NB4 (cell line): Measurements from ENCODE around the gene MYCBPAP.

Experiments used
- DNase-seq: peaks from one replicate; pipeline ENCODE4 v3.0.0; 2010; ENCODE audit warnings: low read depth
- H3K4me3 ChIP-seq: one replicate; pipeline ENCODE4 v1.5.1; 2011; ENCODE audit warnings: mild to moderate bottlenecking, low read depth, low read length, moderate library complexity
- MYC ChIP-seq: IDR thresholded peaks from 2 replicates; pipeline ENCODE4 v1.6.1; 2011; ENCODE audit warnings: low read depth, low read length
- POLR2A ChIP-seq: IDR thresholded peaks from 2 replicates; pipeline ENCODE4 v1.6.1; 2011; ENCODE audit warnings: mild to moderate bottlenecking; ENCODE audit not compliant: insufficient read length; ENCODE audit errors: extremely low read depth
- TF ChIP-seq, protein P1 (sequence below): IDR thresholded peaks from 2 replicates; pipeline ENCODE4 v1.6.1; 2011; ENCODE audit warnings: low read depth, low read length
- TF ChIP-seq, protein P2 (sequence below): IDR thresholded peaks from one replicate; pipeline ENCODE4 v1.5.1; 2012; ENCODE audit warnings: low read depth, low read length

MYCBPAP gene

DNA sequence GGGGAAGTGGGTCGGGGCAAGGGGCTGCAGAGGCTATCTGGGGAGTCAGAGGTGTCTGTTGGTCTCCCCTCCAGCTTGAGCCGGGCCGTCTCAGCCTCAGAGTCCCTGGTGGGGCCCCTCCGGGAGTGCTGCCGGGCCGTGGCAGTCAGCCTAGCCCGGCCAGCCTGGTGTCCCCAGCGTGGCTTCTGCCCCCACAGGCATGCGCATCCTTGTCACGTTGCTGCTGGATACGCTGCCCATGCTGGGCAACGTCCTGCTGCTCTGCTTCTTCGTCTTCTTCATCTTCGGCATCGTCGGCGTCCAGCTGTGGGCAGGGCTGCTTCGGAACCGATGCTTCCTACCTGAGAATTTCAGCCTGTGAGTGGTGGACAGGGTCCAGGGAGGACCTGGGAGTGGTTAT is 63.4 kb downstream of the MYCBPAP start:
- no peak for DNase-seq
- TF ChIP-seq, protein P1, sequence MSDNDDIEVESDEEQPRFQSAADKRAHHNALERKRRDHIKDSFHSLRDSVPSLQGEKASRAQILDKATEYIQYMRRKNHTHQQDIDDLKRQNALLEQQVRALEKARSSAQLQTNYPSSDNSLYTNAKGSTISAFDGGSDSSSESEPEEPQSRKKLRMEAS = no peak
- TF ChIP-seq MYC (no peak), POLR2A (no peak)
- TF ChIP-seq, protein P2, sequence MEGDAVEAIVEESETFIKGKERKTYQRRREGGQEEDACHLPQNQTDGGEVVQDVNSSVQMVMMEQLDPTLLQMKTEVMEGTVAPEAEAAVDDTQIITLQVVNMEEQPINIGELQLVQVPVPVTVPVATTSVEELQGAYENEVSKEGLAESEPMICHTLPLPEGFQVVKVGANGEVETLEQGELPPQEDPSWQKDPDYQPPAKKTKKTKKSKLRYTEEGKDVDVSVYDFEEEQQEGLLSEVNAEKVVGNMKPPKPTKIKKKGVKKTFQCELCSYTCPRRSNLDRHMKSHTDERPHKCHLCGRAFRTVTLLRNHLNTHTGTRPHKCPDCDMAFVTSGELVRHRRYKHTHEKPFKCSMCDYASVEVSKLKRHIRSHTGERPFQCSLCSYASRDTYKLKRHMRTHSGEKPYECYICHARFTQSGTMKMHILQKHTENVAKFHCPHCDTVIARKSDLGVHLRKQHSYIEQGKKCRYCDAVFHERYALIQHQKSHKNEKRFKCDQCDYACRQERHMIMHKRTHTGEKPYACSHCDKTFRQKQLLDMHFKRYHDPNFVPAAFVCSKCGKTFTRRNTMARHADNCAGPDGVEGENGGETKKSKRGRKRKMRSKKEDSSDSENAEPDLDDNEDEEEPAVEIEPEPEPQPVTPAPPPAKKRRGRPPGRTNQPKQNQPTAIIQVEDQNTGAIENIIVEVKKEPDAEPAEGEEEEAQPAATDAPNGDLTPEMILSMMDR = no peak
- no peak overlapping the region for H3K4me3 ChIP-seq

DNA sequence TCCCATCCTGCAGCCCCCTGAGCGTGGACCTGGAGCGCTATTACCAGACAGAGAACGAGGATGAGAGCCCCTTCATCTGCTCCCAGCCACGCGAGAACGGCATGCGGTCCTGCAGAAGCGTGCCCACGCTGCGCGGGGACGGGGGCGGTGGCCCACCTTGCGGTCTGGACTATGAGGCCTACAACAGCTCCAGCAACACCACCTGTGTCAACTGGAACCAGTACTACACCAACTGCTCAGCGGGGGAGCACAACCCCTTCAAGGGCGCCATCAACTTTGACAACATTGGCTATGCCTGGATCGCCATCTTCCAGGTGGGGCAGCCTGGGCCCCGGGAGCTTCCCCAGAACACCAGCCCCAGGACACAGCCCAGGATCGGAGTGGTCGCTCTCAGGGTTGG is 64.3 kb downstream of the MYCBPAP start:
- TF ChIP-seq, protein P2 = no peak
- TF ChIP-seq, protein P1 = no peak
- TF ChIP-seq POLR2A (no peak), MYC (no peak)
- H3K4me3 ChIP-seq = no peak overlapping the region
- DNase-seq = no peak

DNA sequence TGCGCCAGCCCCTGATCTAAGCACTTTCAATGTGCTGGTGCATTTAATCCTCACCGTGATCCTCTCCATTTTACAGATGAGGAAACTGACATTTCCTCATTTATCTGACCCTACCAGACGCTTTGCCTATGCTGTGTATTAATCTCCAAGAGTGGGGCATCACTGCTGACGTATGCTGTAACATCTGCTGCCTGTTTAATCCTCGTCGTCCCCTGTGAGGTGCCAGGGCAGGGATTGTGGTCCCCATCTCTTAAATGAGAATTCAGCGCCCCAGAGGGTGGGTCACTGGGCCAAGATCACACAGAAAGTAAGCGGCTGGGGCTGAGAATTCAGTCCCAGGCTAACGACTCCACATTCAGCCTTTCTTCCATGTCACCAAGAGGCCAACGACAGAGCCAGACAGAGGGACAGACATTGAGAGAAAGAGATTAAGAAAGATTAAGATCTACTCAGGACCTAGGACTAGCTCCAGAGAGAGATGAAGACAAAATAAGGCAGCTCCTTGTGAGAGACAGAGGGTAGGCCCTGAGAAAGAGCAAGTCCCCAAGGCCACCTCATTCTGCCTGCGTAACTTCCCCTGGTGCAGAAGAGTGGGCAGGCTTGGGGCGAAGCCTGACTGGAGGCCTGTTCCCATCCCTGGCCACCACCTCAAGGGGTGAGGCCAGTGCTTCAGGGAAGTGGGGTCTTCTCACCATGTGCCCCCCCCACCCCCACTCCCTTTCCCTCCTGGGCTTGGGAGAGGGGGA is 65.8 kb downstream of the MYCBPAP start:
- no peak overlapping the region for H3K4me3 ChIP-seq
- TF ChIP-seq POLR2A = no peak
- TF ChIP-seq, protein P2 = no peak
- TF ChIP-seq MYC = no peak
- TF ChIP-seq, protein P1 = no peak
- DNase-seq = no peak

DNA sequence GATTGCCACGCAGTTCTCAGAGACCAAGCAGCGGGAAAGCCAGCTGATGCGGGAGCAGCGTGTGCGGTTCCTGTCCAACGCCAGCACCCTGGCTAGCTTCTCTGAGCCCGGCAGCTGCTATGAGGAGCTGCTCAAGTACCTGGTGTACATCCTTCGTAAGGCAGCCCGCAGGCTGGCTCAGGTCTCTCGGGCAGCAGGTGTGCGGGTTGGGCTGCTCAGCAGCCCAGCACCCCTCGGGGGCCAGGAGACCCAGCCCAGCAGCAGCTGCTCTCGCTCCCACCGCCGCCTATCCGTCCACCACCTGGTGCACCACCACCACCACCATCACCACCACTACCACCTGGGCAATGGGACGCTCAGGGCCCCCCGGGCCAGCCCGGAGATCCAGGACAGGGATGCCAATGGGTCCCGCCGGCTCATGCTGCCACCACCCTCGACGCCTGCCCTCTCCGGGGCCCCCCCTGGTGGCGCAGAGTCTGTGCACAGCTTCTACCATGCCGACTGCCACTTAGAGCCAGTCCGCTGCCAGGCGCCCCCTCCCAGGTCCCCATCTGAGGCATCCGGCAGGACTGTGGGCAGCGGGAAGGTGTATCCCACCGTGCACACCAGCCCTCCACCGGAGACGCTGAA is 67.5 kb downstream of the MYCBPAP start:
- DNase-seq = no peak
- TF ChIP-seq, protein P1 = no peak
- no peak for TF ChIP-seq MYC
- TF ChIP-seq POLR2A = no peak
- TF ChIP-seq, protein P2 = no peak

DNA sequence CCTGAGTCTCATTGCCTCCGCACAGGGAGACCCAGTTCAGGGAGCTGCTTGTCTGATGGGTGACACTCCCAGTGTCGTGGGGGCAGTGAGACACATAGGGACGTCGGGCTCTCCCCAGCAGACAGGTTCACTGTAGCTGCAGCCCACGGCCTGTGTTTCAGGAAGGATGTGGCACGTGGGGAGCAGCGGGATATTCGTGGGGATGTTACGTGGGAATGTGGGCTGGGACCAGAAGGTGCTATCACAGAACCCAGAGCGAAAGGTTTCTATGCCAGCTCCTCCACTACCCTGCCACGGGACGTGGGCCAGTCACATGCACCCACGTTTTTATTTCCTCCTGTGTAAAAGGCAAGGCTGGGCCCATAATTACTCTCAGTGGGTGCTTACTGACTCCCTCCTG is 68.6 kb downstream of the MYCBPAP start:
- no peak overlapping the region for H3K4me3 ChIP-seq
- TF ChIP-seq MYC = no peak
- TF ChIP-seq POLR2A = no peak
- TF ChIP-seq, protein P2 = no peak
- TF ChIP-seq, protein P1 = no peak
- no peak for DNase-seq

More for the DNA sequence above, 67.5 kb downstream of the MYCBPAP start:
- no peak overlapping the region for H3K4me3 ChIP-seq
